Adrenal gland (tissue), 5 donors: Measurements from ENCODE around the gene IFNGR2.
A peak's percentile ranks its signal among the peaks of the same experiment; 100 is the strongest.

Experiments used
- POLR2A ChIP-seq, 2 donors: fragments of 450-650 bp; IDR thresholded peaks; one replicate each; pipeline ENCODE4 v1.6.1; 2017; ENCODE audit warnings: antibody characterized with exemption in 2 of 2, mild to moderate bottlenecking in 2 of 2, moderate library complexity in 1 of 2
- TF ChIP-seq, protein P1 (sequence below), 6 experiments: fragments of 450-650 bp in 4 of 6; fragments of 200-600 bp in 2 of 6; sonication (generic) in 1 of 6; IDR thresholded peaks; 1 replicate in 5 of 6; 2 replicates in 1 of 6; pipeline versions ENCODE4 v1.5.1 to v1.8.0; 2016 to 2021; ENCODE audit warnings: antibody characterized with exemption in 6 of 6, mild to moderate bottlenecking in 2 of 6, moderate library complexity in 1 of 6
- donor health status: DM: no; HTN: no; CAD: no.

GRCh38 chr21:33380483-33380998, 22.7 kb upstream of the IFNGR2 start:
- TF ChIP-seq, protein P1, sequence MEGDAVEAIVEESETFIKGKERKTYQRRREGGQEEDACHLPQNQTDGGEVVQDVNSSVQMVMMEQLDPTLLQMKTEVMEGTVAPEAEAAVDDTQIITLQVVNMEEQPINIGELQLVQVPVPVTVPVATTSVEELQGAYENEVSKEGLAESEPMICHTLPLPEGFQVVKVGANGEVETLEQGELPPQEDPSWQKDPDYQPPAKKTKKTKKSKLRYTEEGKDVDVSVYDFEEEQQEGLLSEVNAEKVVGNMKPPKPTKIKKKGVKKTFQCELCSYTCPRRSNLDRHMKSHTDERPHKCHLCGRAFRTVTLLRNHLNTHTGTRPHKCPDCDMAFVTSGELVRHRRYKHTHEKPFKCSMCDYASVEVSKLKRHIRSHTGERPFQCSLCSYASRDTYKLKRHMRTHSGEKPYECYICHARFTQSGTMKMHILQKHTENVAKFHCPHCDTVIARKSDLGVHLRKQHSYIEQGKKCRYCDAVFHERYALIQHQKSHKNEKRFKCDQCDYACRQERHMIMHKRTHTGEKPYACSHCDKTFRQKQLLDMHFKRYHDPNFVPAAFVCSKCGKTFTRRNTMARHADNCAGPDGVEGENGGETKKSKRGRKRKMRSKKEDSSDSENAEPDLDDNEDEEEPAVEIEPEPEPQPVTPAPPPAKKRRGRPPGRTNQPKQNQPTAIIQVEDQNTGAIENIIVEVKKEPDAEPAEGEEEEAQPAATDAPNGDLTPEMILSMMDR (IDR thresholded peaks at IDR 0.05), result peak in 1 of 6 experiments; percentile 20
- peak in 1 of 2 donors; percentile 47 for TF ChIP-seq POLR2A (IDR thresholded peaks at IDR 0.05)
